Activated T-helper 1 cell treated with anti-CD3 and anti-CD28 coated beads, Interleukin-12 subunit alpha, Interleukin-12 subunit beta, Interleukin-2, Interleukin-4 antibody, amounts not matched to agents 30 ng/mL and 10 ng/mL and 1 ng/mL, durations not matched to agents 14 hours and 24 hours and 36 hours (primary cell): Measurements from ENCODE around the gene SGO2. TPM values are rescaled to one million over a fixed set of nuclear protein-coding genes. Genes with fewer than 3 reads are reported as not detected.
"Not testable (repeated sequence)": the region's sequence is repeated elsewhere in the genome, so short reads cannot be mapped to it uniquely, and the experiment has no call there.

Experiments used
- DNase-seq: peaks from one replicate; pipeline ENCODE4 v3.0.0; 2021; ENCODE audit warnings: low spot score
- H3K27ac Mint-ChIP-seq: one replicate; pipeline ENCODE4 v1.8.0; 2021; ENCODE audit warnings: mild to moderate bottlenecking, mixed read lengths
- H3K27me3 Mint-ChIP-seq: one replicate; pipeline ENCODE4 v1.8.0; 2022; ENCODE audit warnings: mild to moderate bottlenecking, moderate library complexity, mixed read lengths; ENCODE audit not compliant: insufficient read depth
- H3K36me3 Mint-ChIP-seq: one replicate; pipeline ENCODE4 v1.8.0; 2021; ENCODE audit warnings: low read depth, mixed read lengths
- H3K4me1 Mint-ChIP-seq: one replicate; pipeline ENCODE4 v1.8.0; 2021; ENCODE audit warnings: low read depth, mixed read lengths
- H3K4me3 Mint-ChIP-seq: one replicate; pipeline ENCODE4 v1.8.0; 2021; ENCODE audit warnings: mild to moderate bottlenecking, moderate library complexity, mixed read lengths
- H3K9me3 Mint-ChIP-seq: one replicate; pipeline ENCODE4 v1.8.0; 2021; ENCODE audit warnings: mixed read lengths
- intact Hi-C: fragments of 100-400 bp; cut with micrococcal nuclease; formaldehyde crosslinking; loops from one replicate; pipeline ENCODE4 v1.15.1; 2024
- total RNA-seq: library from RNA; stranded (reverse); gene quantifications from 2 replicates; pipeline ENCODE4 v1.2.3, GENCODE V29; 2022

The SGO2 gene
- total RNA-seq, 1 donor from 2014 or later = 20.9 TPM

DNA sequence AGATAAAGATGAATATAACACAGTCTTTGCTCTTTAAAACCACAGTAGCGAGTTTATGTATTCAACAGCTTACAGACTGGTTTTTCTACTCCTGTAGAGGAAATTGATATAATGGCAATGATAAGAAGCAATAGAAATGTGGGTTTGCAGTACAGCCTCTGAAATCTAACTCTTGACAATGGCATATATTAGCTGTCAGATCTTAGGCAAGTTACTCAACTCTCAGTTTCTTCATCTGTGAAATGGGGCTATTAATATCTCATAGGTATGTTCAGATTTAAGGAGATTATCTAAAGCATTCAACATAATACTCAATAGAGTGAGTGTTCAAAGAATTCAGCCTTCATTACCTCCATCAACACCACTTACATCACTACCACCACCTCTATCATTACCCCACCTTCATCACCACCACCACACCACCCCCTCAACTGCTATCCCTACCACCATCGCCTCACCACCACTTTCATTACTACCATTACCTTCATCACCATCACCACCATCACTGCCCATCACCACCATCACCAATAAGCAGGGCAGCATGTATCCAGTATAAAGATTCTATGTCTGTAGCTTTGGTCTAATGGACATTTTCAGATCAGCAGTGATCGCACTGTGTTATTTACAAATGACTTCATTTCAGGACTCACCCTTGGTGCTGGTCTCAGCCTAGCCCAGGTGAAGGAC, 82.5 kb downstream of the SGO2 start:
- H3K9me3 Mint-ChIP-seq = no peaks in the 10 kb centered on the region
- peaks cover 5% of the 10 kb centered on the region for H3K27me3 Mint-ChIP-seq
- no peak for DNase-seq
- H3K36me3 Mint-ChIP-seq = no peaks in the 10 kb centered on the region
- no peak overlapping the region for H3K27ac Mint-ChIP-seq
- H3K4me3 Mint-ChIP-seq = no peak overlapping the region
- intact Hi-C loops = no loop called here
- H3K4me1 Mint-ChIP-seq = no peaks in the 10 kb centered on the region

DNA sequence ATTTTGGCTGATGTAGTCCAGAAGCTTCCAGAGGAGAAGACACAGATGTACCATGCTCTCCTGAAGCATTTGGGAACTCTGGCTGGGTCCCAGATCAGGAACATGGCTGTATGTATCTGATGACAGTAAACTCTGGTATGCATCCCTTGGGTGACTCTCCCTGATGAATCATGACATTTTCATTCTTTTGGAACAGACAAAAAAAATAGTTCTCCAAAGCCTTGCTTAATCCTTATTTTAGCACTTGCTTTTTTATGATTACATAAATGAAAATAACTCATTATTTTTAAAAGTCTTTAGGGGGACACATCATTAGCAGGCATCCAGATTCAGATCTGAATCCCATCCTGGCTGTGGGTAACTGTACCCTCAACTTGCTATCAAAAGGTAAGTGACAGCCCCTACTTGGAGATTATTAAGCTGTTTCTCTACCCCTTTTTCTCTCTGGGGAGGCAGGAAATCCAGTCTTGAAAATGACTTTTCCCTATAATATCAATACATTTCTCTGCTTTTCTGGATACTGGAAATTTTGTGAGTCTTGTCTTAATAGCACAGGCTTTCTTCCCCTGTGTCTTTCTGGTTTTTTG, 83.1 kb downstream of the SGO2 start:
- Mint-ChIP-seq H3K27me3 (peaks cover 5% of the 10 kb centered on the region), H3K27ac (no peak overlapping the region), H3K9me3 (no peaks in the 10 kb centered on the region), H3K36me3 (no peaks in the 10 kb centered on the region), H3K4me3 (no peak overlapping the region), H3K4me1 (no peaks in the 10 kb centered on the region)
- intact Hi-C loops = no loop called here
- no peak for DNase-seq

DNA sequence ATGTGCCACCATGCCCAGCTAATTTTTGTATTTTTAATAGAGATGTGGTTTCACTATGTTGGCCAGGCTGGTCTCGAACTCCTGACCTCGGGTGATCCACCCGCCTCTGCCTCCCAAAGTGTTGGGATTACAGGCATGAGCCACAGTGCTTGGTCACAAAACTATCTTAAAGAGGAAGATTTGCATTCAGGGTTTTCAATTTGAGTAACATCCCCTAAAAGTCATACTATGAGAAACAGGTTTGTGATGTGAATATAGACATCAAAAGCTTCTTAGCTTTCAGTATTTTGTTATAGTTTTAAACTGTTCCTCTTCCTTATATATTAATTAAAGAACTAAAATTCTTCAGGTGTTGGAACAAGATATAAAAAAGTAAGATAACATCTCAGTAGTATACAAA, 84.2 kb downstream of the SGO2 start:
- H3K27ac Mint-ChIP-seq, H3K9me3 Mint-ChIP-seq, intact Hi-C loops, H3K36me3 Mint-ChIP-seq, H3K4me1 Mint-ChIP-seq, DNase-seq, H3K4me3 Mint-ChIP-seq, H3K27me3 Mint-ChIP-seq: not testable (repeated sequence)

DNA sequence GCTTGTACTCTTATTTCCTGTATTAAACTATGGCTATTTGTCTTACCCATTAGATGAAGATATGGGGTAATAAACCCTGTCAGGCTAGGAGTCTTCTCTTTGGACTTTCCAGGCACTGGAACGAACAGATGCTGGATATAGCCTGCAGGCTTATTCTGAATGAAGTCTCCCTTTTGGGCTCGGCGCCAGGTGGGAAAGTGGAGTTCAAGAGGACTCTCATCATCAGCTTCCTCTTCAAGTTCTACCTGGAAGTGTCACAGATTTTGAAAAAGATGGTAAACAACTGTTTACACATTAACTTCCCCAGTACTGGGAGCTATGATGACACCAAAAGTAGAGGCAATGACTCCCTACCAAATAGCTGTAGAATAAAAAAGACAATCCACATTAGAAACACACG, 87.7 kb downstream of the SGO2 start:
- H3K36me3 Mint-ChIP-seq = no peaks in the 10 kb centered on the region
- H3K4me1 Mint-ChIP-seq = peaks cover 5% of the 10 kb centered on the region
- DNase-seq = no peak
- H3K9me3 Mint-ChIP-seq = no peaks in the 10 kb centered on the region
- no peak overlapping the region for H3K27ac Mint-ChIP-seq
- no peak overlapping the region for H3K4me3 Mint-ChIP-seq
- intact Hi-C loops = no loop called here
- H3K27me3 Mint-ChIP-seq = peaks cover 2% of the 10 kb centered on the region

DNA sequence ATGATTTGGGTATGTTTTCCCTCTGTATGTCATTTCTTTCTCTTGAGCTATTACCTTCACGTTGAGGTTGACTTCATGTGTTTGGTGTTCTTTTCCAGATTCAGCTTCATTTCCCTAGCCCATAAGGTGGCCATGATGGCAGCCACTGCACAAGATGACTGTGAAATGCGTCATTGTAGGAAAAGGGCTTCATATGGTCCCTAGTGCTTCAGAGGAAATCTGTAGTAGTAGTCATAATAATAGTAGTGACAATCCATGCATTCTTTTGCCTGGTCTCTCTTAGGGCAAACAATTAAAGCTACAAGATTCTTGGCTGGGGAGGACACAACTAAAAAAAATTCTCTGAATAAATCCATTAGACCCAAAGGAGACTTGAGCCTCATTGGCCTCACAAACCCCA, 88.2 kb downstream of the SGO2 start:
- Mint-ChIP-seq H3K4me3 (no peak overlapping the region), H3K9me3 (no peaks in the 10 kb centered on the region), H3K27me3 (peaks cover 2% of the 10 kb centered on the region), H3K27ac (no peak overlapping the region), H3K36me3 (no peaks in the 10 kb centered on the region), H3K4me1 (peaks cover 5% of the 10 kb centered on the region)
- DNase-seq = no peak
- intact Hi-C loops = no loop called here

DNA sequence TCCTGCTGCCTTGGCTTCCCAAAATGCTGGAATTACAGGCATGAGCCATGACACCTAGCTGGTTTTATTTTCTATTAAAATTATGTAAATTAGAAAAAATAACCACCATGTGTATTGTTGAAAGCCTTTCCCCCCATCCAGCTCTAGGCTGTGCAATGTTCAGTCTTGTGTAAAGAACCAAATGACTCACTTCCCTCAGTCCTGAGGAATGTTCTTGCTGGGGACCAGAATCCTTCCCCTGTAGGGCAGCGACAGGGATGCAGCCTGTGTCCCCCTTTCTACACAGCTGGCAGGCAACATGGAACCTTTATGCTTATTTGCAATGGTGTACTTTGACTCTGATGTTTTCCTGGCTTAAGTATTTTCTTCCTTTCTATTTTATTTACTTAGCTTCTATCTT, 89.2 kb downstream of the SGO2 start:
- Mint-ChIP-seq H3K36me3 (no peaks in the 10 kb centered on the region), H3K27ac (no peak overlapping the region), H3K27me3 (no peaks in the 10 kb centered on the region), H3K4me3 (no peak overlapping the region), H3K4me1 (peaks cover 5% of the 10 kb centered on the region), H3K9me3 (no peaks in the 10 kb centered on the region)
- DNase-seq = no peak
- intact Hi-C loops = no loop called here

DNA sequence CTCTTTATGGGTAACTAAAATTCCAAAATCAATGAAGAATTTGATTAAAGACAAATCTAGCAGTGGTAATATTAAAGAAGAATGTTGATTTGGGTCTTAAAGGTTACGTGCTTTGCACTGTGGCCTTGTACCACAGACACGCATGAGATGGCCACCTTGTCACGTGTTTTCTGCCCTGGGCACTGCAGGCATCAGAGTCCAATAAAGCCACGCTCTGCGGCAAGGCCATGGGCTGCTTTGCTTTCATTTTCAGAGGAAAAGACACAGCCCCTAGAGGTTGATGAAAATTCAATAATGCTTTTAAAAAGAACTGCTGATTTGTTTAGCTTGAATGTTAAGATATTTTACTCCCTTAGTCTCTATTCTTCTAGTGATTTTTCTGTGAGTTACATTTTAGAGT, 90.2 kb downstream of the SGO2 start:
- peaks cover 5% of the 10 kb centered on the region for H3K4me1 Mint-ChIP-seq
- intact Hi-C loops = no loop called here

DNA sequence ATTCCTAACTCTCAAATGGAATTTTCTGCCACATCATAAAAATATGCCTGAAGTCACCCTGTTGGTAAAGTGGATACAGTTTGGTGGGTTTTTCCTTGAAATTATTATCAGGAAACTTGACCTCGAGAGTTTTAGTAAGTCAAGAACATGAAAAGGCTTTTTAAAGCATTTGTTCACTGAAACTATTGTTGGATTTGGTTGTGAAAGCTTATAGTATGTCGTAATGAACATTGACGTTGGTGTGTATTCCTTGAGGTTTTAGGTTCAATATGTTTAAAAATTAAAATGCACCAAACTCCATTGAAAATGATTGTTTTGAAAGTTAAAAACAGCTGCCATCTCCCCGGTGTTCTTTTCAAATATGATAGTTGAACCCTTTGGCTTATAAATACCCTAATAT, 90.6 kb downstream of the SGO2 start:
- H3K4me3 Mint-ChIP-seq = no peak overlapping the region
- H3K9me3 Mint-ChIP-seq = no peaks in the 10 kb centered on the region
- peaks cover 5% of the 10 kb centered on the region for H3K4me1 Mint-ChIP-seq
- H3K27me3 Mint-ChIP-seq = no peaks in the 10 kb centered on the region
- DNase-seq = no peak
- H3K27ac Mint-ChIP-seq = no peak overlapping the region
- H3K36me3 Mint-ChIP-seq = no peaks in the 10 kb centered on the region
- intact Hi-C loops = no loop called here

More for the DNA sequence above, 90.2 kb downstream of the SGO2 start:
- no peaks in the 10 kb centered on the region for H3K36me3 Mint-ChIP-seq
- no peak overlapping the region for H3K4me3 Mint-ChIP-seq
- H3K27me3 Mint-ChIP-seq = no peaks in the 10 kb centered on the region
- no peaks in the 10 kb centered on the region for H3K9me3 Mint-ChIP-seq
- DNase-seq = no peak
- no peak overlapping the region for H3K27ac Mint-ChIP-seq

DNA sequence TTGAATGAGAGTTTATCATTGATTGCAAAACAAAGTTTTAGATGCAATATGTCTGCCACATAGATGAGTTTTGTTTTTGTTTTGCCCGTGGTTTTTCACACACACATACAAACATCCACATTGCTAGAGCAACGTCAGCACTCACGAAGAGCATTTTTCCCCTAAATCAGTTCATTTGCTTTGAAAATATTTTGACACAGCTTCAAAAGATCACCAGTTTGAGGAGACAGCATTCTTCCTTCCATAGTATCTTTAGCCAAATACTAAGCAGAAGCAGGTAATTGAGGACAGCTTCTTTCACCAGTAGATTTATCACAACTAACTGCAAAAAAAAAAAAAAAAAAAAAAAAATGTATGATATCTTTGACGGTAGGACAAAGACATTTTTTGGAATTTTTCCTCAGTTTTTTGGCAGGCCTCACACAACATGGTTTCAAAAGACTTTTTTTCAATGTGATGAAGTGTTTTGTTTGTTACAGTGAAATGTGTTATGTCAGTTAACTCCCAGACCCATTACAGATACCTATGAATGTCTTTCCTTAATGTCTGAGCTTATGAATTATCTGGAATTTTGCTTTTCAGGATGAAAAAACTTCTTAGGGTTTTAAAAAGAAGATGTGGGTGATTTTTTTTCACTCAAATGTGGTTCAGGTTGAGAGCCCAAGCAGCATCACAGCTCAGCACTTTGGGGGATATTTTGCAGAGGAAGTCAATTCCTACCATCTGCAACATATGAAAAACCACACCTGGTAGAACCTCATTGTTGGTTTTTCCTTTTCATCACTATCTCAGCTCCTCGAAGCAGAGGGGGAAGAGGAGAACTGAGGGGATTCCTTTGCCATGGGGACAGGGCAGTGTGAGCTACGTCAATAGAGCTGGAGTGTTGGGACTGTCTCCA, 91.4 kb downstream of the SGO2 start:
- Mint-ChIP-seq H3K27me3 (no peaks in the 10 kb centered on the region), H3K27ac (no peak overlapping the region), H3K4me1 (peaks cover 5% of the 10 kb centered on the region), H3K9me3 (no peaks in the 10 kb centered on the region), H3K36me3 (no peaks in the 10 kb centered on the region), H3K4me3 (no peak overlapping the region)
- DNase-seq = no peak
- intact Hi-C loops = no loop called here

DNA sequence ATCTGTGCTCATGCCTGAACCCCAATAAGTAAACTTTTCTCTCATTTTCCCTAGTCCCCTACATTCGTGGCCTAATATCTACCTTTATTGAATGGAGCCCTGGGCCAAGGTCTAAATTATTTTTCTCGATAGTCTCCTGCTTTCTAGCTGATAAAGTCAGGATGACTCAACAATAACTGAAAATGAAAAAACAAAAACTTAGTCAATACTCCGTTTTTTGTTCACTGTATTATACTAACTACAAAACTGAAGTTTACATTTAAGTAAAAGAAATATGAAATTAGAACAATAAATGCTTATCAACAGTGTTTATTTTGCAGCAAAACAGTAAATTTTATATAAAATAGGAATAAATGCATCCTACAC, 92.0 kb downstream of the SGO2 start:
- H3K4me3 Mint-ChIP-seq = no peak overlapping the region

DNA sequence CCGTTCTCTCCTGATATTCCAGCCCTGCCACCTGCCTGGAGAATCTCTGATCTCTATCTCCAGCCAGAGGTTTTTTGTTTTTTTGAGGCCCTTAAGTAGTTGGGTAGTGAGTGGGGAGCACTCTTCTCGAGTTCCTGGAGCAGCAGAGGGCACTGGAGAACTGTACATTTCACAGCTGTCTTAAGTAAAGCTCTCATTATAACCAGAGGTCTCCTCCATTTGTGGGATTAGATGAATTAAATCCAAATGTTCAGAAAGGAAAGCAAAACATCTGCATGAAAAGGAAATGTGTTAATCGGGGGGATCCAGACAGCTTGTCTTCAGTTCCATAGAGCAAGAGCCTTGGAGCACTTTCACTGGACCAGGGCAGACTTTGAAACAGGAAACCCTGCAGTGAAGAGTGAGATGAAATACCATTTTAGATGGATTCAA, 92.6 kb downstream of the SGO2 start:
- DNase-seq = no peak
- no peak overlapping the region for H3K27ac Mint-ChIP-seq
- H3K9me3 Mint-ChIP-seq = no peaks in the 10 kb centered on the region
- H3K4me1 Mint-ChIP-seq = peaks cover 5% of the 10 kb centered on the region
- H3K27me3 Mint-ChIP-seq = peaks cover 1% of the 10 kb centered on the region
- no peaks in the 10 kb centered on the region for H3K36me3 Mint-ChIP-seq
- no peak overlapping the region for H3K4me3 Mint-ChIP-seq
- intact Hi-C loops = no loop called here

More for the DNA sequence above, 92.0 kb downstream of the SGO2 start:
- Mint-ChIP-seq H3K9me3 (no peaks in the 10 kb centered on the region), H3K27me3 (peaks cover under 1% of the 10 kb centered on the region), H3K27ac (no peak overlapping the region), H3K36me3 (no peaks in the 10 kb centered on the region), H3K4me1 (peaks cover 5% of the 10 kb centered on the region)
- intact Hi-C loops = no loop called here
- DNase-seq = no peak

DNA sequence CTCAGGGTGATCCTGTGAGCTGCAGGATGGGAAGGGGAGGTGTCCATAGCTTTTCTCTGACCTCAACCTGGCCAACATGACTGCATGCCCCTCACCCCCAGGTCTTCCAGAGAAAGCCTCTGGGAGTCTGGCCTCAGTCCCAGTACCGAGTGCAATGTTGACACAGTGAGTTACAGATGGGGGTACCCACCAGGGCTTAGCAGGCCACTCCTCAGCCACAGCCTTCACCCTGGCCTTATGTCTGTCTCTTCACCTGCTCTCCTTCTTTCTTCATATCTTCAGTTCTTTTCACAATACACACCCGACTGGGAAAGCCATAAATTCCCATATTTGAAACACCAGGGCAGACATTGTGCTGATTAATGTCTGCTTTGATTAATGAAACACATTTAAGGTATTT, 93.3 kb downstream of the SGO2 start:
- peaks cover 1% of the 10 kb centered on the region for H3K27me3 Mint-ChIP-seq
- H3K4me3 Mint-ChIP-seq = no peak overlapping the region
- intact Hi-C loops = no loop called here
- DNase-seq = no peak
- no peaks in the 10 kb centered on the region for H3K36me3 Mint-ChIP-seq
- peaks cover 5% of the 10 kb centered on the region for H3K4me1 Mint-ChIP-seq
- no peak overlapping the region for H3K27ac Mint-ChIP-seq
- no peaks in the 10 kb centered on the region for H3K9me3 Mint-ChIP-seq
